SU-DHL-6 (cell line): ENCODE measurements around the gene CTSZ.
"Not testable (repeated sequence)": the region's sequence is repeated elsewhere in the genome, so short reads cannot be mapped to it uniquely, and the experiment has no call there.

Source experiments
- H2AFZ ChIP-seq: fragments of 200-600 bp; sonication (generic); 2 replicates; pipeline ENCODE4 v1.6.1; 2014; ENCODE audit warnings: low read depth, mild to moderate bottlenecking, moderate library complexity, mixed read lengths, antibody characterized with exemption, low read length; ENCODE audit not compliant: severe bottlenecking
- H3F3A ChIP-seq: fragments of 200-600 bp; shearing (Covaris generic); 2 replicates; pipeline ENCODE4 v1.6.0; 2016; ENCODE audit warnings: antibody characterized with exemption, mild to moderate bottlenecking; ENCODE audit not compliant: insufficient read depth
- H3K27ac ChIP-seq: fragments of 200-600 bp; sonication (generic); 2 replicates; pipeline ENCODE4 v1.5.1; 2016; ENCODE audit warnings: low read depth, mild to moderate bottlenecking, low read length, moderate library complexity, mixed read lengths
- H3K27me3 ChIP-seq: fragments of 200-600 bp; sonication (generic), shearing (Covaris generic); 2 replicates; pipeline ENCODE4 v1.6.0; 2014; ENCODE audit warnings: mild to moderate bottlenecking, low read length
- H3K36me3 ChIP-seq: fragments of 200-600 bp; sonication (generic); 2 replicates; pipeline ENCODE4 v1.6.1; 2014; ENCODE audit warnings: mild to moderate bottlenecking, low read length, mixed read lengths
- H3K4me2 ChIP-seq: fragments of 300-600, 200-600 bp; shearing (Covaris generic), sonication (generic); 2 replicates; pipeline ENCODE4 v1.6.0; 2014; ENCODE audit warnings: low read length, low read depth, mild to moderate bottlenecking; ENCODE audit not compliant: poor library complexity, severe bottlenecking
- H3K4me3 ChIP-seq: fragments of 200-600 bp; sonication (generic); 2 replicates; pipeline ENCODE4 v1.5.1; 2014; ENCODE audit warnings: antibody characterized with exemption, low read length, mild to moderate bottlenecking, mixed read lengths; ENCODE audit not compliant: insufficient read depth, poor library complexity, severe bottlenecking
- H3K79me2 ChIP-seq: fragments of 200-600 bp; sonication (generic); 2 replicates; pipeline ENCODE4 v1.6.1; 2014; ENCODE audit warnings: mild to moderate bottlenecking, low read length, moderate library complexity; ENCODE audit not compliant: insufficient read depth
- H3K9ac ChIP-seq: fragments of 200-600 bp; sonication (generic); 2 replicates; pipeline ENCODE4 v1.7.0; 2014; ENCODE audit warnings: mild to moderate bottlenecking, low read length
- H3K9me2 ChIP-seq: fragments of 200-600 bp; sonication (generic); replicated peaks from 2 replicates; pipeline ENCODE4 v1.6.1; 2014; ENCODE audit warnings: low read length; ENCODE audit not compliant: insufficient read depth
- H3K9me3 ChIP-seq: fragments of 200-600 bp; sonication (generic); 2 replicates; pipeline ENCODE4 v1.6.1; 2014; ENCODE audit warnings: low read length, mixed read lengths; ENCODE audit not compliant: insufficient read depth
- H4K20me1 ChIP-seq: fragments of 200-600 bp; sonication (generic); 2 replicates; pipeline ENCODE4 v1.6.1; 2014; ENCODE audit warnings: low read depth, mild to moderate bottlenecking, antibody characterized with exemption, low read length, moderate library complexity, mixed read lengths
- EZH2phosphoT487 ChIP-seq: fragments of 200-600 bp; sonication (generic), shearing (Covaris generic); conservative IDR thresholded peaks from 2 replicates; pipeline ENCODE4 v1.6.1; 2018; ENCODE audit warnings: mild to moderate bottlenecking, antibody characterized with exemption, low read length, moderate library complexity, mixed read lengths
- TF ChIP-seq, protein P1 (sequence below): fragments of 200-600 bp; sonication (generic); IDR thresholded peaks from one replicate; pipeline ENCODE4 v1.5.1; 2017; ENCODE audit warnings: antibody characterized with exemption, mild to moderate bottlenecking, low read length, moderate library complexity; ENCODE audit not compliant: insufficient read depth, poor library complexity, severe bottlenecking

The CTSZ gene

DNA sequence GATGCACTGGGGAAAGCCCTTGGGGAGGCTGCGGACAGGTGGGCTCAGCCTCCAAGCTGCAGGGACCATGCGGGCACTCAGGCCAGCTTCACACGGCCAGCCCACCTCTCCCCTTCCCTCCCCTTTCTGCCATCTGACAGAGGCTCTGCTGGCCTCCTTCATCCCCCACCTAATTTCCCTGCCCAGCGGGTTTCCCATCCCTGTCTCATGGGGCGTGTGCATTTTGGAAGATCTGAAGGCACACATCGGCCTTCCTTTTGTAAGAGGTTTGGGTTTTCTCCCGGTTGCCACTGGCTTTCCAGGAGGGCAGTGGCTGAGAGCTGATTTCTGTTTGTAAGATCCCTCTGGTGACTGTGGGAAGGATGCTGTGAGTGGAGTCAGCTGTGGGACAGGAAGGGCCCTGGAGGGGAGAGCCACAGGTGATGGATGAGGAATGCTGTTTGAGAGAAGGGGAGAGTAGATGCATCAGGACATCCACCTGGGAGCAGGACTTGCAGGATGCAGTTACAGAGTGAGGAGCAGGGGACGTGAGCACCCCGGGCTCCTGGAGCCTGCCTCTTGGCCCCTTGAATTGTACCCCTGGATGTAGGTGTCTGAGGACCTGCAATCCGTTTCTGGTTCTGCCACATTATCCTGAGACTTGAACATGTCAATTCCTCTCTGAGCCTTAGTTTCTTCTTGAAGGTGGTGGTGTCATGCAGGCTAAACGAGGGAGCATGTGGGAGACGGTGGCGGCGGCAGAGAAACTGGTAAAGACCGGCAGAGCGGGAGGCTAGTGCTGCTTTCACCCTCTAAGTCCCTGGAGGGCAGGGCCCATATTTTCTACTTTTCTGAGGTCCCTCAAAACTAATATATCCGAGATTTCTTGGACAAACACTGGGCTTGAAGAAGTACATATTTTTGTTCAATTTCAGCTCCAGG, 6.2 kb upstream of the CTSZ start:
- no peak overlapping the region for H3K4me3 ChIP-seq
- no peak overlapping the region for H3K4me2 ChIP-seq
- H3K36me3 ChIP-seq = no peaks in the 10 kb centered on the region
- H3K9me3 ChIP-seq = no peaks in the 10 kb centered on the region
- no peaks in the 10 kb centered on the region for H3K27me3 ChIP-seq
- H3K9me2 ChIP-seq = no peaks in the 10 kb centered on the region
- no peak overlapping the region for H3K9ac ChIP-seq
- no peak overlapping the region for H2AFZ ChIP-seq
- no peak overlapping the region for H3K27ac ChIP-seq
- H3F3A ChIP-seq = peaks cover 7% of the 10 kb centered on the region
- TF ChIP-seq, protein P1, sequence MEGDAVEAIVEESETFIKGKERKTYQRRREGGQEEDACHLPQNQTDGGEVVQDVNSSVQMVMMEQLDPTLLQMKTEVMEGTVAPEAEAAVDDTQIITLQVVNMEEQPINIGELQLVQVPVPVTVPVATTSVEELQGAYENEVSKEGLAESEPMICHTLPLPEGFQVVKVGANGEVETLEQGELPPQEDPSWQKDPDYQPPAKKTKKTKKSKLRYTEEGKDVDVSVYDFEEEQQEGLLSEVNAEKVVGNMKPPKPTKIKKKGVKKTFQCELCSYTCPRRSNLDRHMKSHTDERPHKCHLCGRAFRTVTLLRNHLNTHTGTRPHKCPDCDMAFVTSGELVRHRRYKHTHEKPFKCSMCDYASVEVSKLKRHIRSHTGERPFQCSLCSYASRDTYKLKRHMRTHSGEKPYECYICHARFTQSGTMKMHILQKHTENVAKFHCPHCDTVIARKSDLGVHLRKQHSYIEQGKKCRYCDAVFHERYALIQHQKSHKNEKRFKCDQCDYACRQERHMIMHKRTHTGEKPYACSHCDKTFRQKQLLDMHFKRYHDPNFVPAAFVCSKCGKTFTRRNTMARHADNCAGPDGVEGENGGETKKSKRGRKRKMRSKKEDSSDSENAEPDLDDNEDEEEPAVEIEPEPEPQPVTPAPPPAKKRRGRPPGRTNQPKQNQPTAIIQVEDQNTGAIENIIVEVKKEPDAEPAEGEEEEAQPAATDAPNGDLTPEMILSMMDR = no peak
- no peak for TF ChIP-seq EZH2phosphoT487
- H4K20me1 ChIP-seq = no peaks in the 10 kb centered on the region
- H3K79me2 ChIP-seq = no peaks in the 10 kb centered on the region

DNA sequence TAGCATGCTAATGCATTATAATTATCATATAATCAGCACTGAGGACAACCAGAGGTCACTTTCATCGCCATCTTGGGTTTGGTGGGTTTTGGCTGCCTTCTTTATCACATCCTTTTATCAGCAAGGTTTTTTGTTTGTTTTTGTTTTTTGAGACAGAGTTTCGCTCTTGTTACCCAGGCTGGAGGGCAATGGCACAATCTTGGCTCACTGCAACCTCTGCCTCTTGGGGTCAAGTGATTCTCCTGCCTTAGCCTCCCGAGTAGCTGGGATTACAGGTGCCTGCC, 4.8 kb upstream of the CTSZ start:
- H3K27me3 ChIP-seq, H3K79me2 ChIP-seq, H3K9me3 ChIP-seq, H2AFZ ChIP-seq, H3K4me2 ChIP-seq, H3K9ac ChIP-seq, H3K36me3 ChIP-seq, H4K20me1 ChIP-seq, H3K27ac ChIP-seq, H3K9me2 ChIP-seq, H3K4me3 ChIP-seq: not testable (repeated sequence)
- H3F3A ChIP-seq = peaks cover 12% of the 10 kb centered on the region

DNA sequence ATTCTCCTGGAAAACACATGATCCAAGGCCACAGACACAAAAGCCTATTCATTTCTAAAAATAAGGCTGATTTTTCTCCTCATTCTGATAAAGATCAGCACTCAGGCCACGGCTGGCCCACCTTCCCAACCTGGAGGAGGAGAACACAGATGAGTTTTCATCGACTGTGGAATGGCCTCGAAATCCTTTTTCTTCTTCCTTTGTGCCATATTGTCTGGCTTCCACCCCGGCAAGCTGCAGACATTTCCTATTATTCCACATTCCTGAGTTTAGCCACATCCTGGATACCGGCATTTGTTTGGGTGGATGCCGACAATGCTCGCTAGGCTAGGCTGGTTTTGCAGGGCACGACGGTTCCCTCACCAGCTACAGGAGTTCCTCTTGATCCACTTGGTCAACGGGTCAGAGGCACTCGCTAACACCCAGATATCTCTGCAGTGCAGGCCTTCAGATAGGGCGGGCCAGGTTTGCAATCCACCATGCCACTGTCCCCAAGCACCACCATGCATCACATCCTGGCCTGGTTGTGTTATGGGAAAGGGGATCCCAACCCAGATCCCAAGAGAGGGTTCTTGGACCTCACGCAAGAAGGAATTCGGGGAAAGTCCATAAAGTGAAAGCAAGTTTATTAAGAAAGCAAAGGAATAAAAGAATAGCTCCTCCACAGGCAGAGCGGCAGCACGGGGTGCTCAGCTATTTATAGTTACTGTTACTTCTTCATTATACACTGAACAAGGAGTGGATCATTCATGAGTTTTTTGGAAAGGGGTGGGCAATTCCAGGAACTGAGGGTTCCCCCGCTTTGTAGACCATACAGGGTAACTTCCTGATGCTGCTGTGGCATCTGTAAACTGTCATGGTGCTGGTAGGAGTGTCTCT, 4.2 kb upstream of the CTSZ start:
- no peak for TF ChIP-seq EZH2phosphoT487
- TF ChIP-seq, protein P1 = no peak
- H3K4me3 ChIP-seq = no peak overlapping the region
- H3K9me2 ChIP-seq = no peaks in the 10 kb centered on the region
- H3K27ac ChIP-seq = no peak overlapping the region
- no peaks in the 10 kb centered on the region for H3K36me3 ChIP-seq
- no peak overlapping the region for H3K4me2 ChIP-seq
- peaks cover 12% of the 10 kb centered on the region for H3F3A ChIP-seq
- no peak overlapping the region for H2AFZ ChIP-seq
- no peaks in the 10 kb centered on the region for H3K9me3 ChIP-seq
- H3K79me2 ChIP-seq = peaks cover 5% of the 10 kb centered on the region
- no peaks in the 10 kb centered on the region for H3K27me3 ChIP-seq
- no peaks in the 10 kb centered on the region for H4K20me1 ChIP-seq
- no peak overlapping the region for H3K9ac ChIP-seq
